Measurements from ENCODE around the gene OBI1.
"Not testable (repeated sequence)": the region's sequence is repeated elsewhere in the genome, so short reads cannot be mapped to it uniquely, and the experiment has no call there.

OBI1 gene

DNA sequence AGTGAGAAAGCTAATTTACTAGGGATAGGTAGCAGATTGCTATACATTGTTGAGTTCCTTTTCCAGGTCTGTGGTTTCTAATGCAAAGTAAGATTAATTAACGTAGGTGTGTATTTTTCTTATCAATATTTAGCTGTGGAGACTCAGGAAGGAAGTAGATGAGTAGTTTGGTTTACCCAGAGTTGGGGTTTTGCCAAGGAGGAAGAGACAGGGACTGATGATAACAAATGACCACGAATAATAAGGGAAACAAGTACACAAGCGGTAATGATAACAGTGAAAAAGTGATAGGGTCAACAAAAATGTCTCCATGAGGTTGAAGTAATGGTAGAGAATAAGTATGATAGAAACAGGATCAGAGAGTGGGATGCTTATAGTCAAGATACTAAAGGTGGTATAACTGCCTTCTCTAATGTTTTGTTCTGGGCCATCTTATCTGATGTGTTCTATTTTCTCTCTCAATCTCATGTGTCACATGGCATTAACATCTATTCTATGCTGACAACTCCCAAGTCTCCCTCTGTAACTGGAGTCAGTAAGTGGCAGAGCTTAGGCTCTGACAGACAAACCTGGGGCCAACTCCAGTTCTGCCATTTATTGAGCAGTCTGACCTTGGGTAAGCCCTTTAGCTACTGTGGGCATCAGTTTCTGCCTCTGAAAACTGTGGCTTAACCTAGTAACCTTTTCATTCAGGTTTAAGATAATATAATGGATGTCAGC lies 8.8 kb downstream of the OBI1 start:
- no peak for DNase-seq (ENCODE audit: low read depth in 1 of 2, low spot score in 1 of 2)

DNA sequence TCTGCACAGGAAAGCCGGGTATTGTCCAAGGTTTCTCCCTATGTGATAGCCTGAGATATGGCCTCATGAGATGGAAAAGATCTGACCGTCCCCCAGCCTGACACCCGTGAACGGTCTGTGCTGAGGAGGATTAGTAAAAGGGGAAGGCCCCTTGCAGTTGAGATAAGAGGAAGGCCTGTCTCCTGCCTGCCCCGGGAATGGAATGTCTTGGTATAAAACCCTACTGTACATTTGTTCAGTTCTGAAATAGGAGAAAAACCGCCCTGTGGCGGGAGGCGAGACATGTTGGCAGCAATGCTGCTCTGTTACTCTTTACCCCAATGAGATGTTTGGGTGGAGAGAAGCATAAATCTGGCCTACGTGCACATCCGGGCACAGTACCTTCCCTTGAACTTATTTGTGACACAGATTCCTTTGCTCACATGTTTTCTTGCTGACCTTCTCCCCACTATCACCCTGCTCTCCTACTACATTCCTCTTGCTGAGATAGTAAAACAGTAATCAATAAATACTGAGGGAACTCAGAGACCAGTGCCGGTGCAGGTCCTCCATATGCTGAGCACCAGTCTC lies 11.8 kb downstream of the OBI1 start:
- DNase-seq (ENCODE audit: low read depth in 1 of 2, low spot score in 1 of 2) = not testable (repeated sequence)

- no peak for DNase-seq (ENCODE audit: low read depth in 1 of 2, low spot score in 1 of 2)
Measured at GRCh38 chr13:78638216-78638615, 20.7 kb downstream of the OBI1 start.

DNA sequence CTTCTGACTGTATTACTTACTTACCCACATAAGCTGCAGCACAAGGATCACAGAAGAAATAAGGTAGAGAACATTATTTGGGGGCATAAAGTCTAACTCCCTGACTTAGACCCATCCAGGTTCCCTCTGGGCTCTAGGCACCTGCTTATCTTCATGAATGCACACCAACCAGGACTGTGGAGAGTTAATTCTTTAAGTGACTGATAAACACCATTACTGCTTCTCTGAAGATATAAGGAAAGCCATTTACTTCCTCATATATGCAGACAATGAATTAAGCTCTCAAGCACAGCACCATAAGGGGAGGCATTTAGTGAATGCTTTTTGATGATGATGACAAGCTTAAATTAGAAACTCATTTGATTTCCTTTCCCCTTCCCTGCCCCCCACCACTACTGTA lies 22.5 kb downstream of the OBI1 start:
- no peak for DNase-seq (ENCODE audit: low read depth in 1 of 2, low spot score in 1 of 2)

GRCh38 chr13:78632996-78633395 lies 26.0 kb downstream of the OBI1 start:
- no peak for DNase-seq (ENCODE audit: low read depth in 1 of 2, low spot score in 1 of 2)

DNA sequence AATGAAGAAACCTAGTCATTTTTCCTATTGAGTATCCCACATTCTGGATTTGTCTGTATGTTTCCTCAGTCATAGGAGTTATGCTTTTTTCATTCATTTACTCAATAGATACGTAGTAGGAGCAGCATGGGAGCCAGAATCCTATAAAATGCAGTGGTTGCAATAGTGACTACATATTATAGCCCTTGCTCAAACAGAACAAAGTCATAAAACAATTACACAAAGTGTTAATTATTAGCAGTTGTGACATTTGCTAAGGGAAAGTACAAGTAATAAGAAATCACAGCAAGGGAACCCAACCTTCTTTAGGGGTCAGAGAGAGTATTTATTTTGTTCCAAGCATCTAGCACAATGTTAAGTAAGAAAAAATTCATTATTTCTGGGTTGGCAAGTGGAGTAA lies 27.9 kb downstream of the OBI1 start:
- no peak for DNase-seq (ENCODE audit: low read depth in 1 of 2, low spot score in 1 of 2)

DNA sequence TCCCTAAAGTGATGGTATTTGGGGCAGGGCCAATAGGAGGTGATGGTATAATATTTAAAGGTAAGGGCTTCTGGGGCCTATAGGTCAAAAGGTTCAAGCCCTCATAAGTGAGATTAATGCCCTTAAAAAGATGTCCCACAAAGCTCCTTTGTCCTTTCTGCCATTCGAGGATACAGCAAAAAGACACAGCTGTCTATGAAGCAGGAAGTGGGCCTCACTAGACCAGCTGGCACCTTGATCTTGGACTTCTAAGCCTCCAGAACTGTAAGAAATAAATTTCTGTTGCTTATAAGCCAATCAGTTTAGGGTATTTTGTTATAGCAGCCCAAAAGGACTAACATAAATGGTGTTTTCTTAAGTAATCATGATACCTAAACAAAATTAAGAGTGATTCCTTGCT lies 28.4 kb downstream of the OBI1 start:
- DNase-seq (ENCODE audit: low read depth in 1 of 2, low spot score in 1 of 2) = no peak

- no peak for DNase-seq (ENCODE audit: low read depth in 1 of 2, low spot score in 1 of 2)
Measured at GRCh38 chr13:78625384-78625783, 33.6 kb downstream of the OBI1 start.

GRCh38 chr13:78623132-78623531 lies 35.8 kb downstream of the OBI1 start:
- DNase-seq (ENCODE audit: low read depth in 1 of 2, low spot score in 1 of 2) = no peak

DNA sequence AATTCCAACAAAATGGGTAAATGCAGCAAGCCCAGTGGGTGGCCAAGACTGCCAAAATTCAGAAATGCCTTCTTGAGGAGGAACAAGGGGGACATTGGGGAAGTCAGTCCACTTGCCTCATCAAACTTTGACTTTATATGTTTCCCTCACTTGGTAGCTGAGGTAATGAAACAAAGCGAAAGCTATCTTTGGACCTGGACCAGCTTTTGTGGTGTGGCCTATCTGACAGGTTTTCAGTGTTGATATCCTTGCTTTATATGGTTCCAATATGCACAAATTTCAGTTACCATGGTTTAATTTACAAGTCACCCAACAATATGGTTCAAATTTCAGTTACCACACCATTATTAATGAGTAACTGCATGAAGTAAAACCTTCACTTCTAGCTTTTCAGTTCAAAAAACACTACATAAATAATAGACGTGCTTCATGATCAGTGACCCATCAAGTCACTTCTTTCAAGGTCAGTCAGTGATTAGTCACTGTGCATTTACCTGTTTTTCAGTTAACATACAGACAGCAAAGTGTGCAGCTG lies 38.0 kb downstream of the OBI1 start:
- DNase-seq (ENCODE audit: low read depth in 1 of 2, low spot score in 1 of 2) = no peak

- no peak for DNase-seq (ENCODE audit: low read depth in 1 of 2, low spot score in 1 of 2)
Measured at GRCh38 chr13:78618411-78618810, 40.5 kb downstream of the OBI1 start.

DNA sequence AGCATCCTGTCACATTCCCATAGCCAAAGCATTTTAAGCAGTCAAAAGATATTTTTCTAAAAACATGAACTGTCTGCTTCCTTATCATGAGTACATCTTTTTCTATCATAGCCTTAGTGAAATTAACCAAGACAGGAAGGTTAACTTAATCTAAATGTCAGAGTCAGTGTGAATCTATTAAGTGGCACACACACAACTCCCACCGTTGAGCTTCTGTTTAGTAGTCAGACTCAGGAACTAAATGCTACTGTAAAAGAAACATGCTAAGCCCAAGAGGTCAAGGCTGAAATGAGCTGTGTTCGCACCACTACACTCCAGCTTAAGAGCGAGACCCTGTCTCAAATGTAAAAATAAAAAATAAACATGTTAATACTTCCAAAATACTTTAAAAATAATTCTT lies 47.9 kb downstream of the OBI1 start:
- DNase-seq (ENCODE audit: low read depth in 1 of 2, low spot score in 1 of 2) = no peak

DNA sequence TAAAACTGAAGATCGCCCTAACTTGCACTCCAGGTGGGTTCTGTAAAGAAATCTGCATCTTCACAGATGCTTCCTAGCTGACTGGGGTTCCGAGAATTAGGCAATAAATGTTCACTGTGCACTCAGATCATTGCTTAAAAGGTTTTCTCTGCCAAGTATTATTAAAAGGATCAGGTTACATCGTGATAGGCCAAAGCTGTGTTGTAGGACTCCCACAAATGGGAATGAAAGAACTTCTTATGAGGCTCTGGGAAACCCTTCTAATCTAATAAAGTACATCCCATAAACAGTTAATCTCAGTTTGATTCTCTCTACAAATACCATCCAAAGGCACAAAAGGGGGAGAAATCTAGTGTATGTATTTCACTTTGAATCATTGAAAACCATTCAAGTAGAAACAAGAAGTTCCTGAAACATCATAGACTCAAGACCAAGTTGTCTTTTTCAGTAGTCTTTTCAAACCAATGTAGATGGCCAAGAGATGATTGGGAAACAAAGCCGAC lies 48.5 kb downstream of the OBI1 start:
- DNase-seq (ENCODE audit: low read depth in 1 of 2, low spot score in 1 of 2) = no peak

DNA sequence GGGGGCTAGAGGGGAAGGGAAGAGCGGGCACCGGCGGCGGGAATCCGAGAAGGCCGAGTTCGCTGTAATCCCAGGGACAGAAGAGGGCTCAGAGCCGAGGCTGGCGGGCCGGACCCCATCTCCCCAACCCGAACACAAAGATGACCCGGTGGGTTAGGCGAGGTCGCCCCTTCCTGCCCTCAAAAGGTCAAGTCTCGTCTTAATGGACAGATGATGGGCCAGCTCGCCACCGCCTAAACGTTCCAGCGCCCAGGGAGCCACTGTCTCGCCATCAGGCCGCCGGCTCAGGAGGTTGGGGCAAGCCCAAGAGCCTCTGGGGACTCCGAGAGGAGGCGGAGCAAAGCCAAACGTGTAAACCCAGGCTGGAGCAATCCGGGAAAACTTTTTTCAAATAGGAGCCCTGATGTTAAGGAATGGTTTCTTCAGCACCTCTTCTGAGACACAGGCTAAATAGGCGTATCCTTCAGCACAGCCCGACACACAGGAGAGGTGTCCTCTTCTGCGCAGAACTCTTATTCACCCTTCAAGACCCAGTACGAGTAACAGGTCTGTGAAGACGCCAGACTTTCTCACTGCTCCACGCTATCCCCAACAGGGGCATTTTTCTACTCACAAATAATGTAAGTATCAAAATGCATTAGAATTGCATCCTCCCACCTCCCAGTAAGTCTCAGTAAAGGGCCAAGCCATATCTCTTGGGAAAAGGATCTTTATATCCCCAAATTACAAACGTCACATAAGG lies 49.3 kb downstream of the OBI1 start:
- DNase-seq (ENCODE audit: low read depth in 1 of 2, low spot score in 1 of 2) = no peak

DNA sequence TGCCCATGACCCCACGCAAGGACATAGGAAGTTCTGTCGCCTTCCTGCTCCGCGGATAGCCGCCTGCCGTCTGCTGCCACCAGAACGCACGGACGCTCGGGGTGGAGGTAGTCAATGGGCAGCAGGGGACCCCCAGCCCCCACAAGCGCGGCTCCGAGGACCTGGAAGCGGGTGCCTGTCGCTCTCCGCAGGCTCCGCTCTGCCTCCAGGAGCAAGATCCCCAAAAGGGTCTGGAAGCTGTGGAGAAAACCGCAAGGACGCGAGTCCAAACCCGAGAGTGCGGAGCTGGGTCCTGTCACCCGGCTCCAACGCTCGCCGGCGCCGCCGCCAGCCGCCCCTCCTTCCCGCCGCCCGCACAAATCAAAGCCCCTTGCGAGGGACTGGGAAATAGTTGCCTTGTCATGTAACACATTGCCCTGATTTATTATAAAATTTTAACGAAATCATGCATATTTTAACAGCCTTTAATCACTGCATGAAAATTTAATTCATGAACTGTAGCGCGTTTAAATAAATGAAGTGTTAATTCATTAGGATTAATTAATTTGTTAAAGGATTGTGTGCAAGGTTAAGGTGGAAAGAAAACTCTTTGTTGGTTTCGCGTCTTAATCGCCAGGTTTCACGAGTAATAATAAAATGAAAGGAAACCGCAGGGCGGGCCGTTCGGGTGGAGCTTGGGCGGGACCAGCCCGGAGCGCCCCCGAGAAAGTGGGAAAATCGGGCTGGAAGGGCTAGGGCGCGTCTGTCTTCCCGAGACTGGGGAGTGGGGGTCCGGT lies 50.1 kb downstream of the OBI1 start:
- no peak for DNase-seq (ENCODE audit: low read depth in 1 of 2, low spot score in 1 of 2)

DNA sequence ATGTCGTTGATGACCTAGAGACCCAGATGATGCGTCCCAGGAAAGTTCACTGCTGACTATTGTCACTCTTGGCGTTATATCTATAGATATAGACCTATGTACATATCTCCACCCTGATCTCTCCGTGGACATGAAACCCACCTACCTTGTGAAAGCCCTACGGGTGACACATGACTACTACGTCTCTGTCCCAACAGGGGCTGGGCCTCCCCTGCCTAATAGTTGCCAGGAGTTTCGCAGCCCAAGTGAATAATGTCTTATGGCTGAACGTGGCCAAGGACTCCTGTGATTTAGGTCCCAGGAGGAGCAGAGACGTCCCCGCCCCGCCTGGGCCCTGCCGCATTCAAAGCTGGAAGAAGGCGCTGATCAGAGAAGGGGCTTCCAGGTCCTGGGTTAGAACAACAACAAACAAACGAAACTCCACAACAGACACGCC lies 50.7 kb downstream of the OBI1 start:
- DNase-seq (ENCODE audit: low read depth in 1 of 2, low spot score in 1 of 2) = no peak

- DNase-seq (ENCODE audit: low read depth in 1 of 2, low spot score in 1 of 2) = no peak
Measured at GRCh38 chr13:78607409-78608251, 51.3 kb downstream of the OBI1 start.

DNA sequence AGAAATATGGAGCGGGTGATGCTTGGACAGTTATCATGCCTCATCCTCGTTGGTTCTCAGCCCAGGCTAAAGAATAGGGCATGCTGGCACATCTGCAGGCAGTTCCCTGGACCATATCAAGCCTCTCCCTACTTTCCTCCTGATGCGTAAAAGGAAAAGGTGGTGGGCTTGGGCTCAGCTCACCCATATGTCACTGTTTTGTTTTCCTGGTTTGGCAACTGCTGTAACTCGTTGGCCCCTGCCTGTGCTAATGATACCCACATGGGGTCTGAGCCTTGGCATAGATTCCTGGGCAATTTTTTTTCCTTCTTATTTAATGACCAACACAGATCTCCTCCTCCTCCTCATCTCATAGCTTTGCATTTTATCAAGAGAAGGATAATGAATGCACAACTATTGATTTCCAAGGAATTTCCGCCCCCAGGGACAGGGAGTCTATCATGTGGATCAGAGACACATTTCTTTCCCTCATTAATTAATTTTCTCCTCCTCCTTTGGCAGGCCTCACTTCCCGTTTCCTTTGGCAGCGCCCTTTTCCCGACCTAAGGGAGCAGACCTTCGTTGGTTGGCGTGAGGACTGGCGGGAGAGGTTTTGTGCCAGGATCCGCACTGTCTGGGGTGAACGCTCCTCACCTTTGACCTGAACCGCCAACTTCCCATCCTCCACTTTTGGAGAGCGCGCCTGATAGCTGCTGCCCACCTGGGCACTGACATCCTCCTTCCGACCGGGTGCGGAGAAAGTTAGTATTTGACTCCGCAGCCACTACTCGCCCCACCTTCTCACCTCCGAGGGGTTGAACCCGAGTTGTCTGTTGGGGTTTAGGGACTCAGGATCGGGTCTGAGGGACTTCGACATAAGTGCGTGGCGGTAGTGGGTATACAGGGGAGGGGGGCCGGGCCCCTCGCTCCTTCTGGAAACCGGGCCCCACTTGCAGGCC lies 52.2 kb downstream of the OBI1 start:
- no peak for DNase-seq (ENCODE audit: low read depth in 1 of 2, low spot score in 1 of 2)
